Renal pelvis (tissue), 4 donors: Measurements from ENCODE around the gene FIG4. TPM values are rescaled to one million over a fixed set of nuclear protein-coding genes. Genes with fewer than 3 reads are reported as not detected.
"Not testable (repeated sequence)": the region's sequence is repeated elsewhere in the genome, so short reads cannot be mapped to it uniquely, and the experiment has no call there.

Source experiments
- DNase-seq: peaks from one replicate; pipeline ENCODE4 v3.0.0-alpha.2; 2013
- polyA plus RNA-seq, 3 donors: library from polyadenylated mRNA; unstranded; fragments of 120-200 nt; gene quantifications; one replicate each; pipeline ENCODE4 v1.2.1, GENCODE V29; 2013; ENCODE audit not compliant: insufficient read length in 3 of 3

The FIG4 gene
- polyA plus RNA-seq, 3 donors: 22.8 to 27.0 (median 24.0) TPM

DNA sequence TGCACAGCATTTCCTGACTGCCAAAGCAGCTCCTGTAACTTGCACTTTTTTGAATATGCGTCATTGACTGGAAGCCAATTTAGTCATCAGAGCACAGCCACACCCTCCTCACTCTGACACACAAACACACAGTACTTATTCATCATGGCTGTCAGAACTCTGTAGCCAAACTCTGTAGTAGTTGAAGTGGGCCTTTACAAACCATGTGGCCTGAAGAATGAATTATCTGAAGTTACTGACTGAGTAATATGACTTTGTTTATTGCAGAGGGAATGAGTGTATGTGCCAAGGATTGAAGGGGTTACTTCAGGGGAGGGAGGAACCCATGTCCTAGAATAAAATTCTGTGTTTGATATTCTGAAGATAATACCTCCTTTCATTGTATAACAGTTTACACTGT is 102.7 kb downstream of the FIG4 start:
- DNase-seq: peak; percentile 22

DNA sequence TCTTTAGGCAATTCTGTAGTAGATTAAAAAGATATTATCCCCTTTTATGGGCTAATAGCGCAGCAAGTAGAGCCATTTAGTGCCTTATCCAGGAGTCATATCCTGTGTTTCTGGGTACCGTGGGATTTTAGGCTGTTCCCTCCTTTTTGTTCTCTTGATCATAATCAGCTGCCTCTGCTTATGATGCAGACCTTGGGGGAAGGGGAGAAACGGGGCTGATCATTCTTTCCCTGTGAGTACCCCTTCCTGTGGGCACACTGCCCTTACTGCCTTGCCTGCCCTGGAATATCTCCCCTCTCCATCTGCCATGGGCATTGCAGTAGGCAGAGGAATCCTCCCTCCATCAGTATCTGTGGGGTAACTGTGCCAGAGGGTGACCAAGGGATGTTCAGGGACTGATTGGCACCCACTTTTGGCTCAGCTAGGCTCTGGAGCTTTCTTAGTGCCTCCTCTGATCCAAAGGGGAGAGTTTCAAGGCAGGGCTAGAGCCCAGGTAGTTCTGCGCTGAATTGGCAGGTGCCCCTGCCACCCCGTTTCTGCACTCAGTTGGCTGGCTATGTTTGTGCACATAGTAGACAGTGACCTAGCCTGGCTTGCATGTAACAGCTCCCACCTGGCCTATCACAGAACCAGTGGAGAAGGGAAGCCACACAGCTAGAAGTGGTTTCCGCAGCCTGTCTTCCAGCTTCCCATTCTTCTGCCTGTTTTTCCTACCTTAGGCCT is 103.3 kb downstream of the FIG4 start:
- no peak for DNase-seq

DNA sequence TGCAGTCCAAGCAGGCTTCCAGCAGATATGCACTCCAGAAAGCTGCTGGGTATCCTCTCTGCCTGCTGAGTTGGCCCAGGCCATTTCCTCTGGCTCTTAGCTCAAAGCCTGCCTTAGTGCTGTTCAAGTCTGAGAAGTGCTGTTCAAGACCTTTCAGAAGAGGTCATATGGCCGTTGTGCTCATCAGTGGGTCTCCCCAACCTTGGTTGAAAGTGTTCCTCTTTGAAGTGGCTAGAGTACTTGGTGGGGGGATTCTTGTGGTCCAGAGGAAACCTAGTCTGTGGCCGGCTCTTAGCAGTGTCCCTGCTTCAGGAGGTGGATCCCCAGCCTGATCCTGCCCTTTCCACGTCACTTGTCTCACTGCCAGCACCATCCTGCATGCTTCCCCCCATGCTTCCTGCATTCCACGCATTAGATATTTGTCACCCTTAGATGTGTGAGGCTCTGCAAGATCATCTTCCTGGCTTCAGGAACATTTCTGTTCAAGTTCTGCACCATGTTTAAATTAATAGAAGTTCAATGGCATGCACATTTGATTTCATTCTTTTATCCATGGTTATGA is 105.0 kb downstream of the FIG4 start:
- no peak for DNase-seq

DNA sequence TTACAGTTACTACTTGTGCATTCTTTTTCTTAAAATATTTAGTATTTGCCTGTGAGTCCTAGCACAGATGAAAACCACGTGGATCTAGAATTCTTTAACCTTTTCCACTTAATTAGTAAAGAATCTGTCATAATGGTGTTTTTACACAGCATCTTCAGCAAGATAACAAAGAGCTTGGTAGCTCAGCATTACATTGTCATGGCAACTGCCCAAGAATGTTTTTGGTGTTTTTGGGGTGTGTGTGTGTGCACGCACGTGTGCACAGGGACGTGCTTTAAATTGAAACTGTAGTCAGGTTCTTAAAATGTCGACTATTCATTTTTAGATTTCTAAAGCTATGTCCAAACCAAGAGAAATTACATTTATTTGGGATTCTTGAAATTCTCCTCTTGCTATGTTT is 108.0 kb downstream of the FIG4 start:
- DNase-seq: no peak

DNA sequence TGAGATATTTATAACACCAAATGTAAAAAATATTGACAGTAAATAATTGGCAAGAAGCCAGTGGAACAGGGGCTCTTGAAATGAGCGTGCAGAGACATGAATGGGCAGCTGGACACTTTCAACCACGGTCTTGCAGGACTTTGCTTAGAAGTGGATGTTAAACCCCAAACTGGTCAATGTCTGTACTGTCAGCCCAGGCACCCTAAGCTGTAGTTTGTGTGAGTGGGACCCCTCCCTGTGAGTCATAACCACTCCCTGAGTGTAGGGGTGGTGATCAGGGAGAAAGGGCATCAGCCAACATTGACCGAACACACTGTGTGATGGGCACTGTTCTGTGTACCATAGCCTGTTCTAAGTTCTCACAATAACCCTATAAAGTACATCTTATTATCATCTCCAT is 108.6 kb downstream of the FIG4 start:
- DNase-seq: no peak

DNA sequence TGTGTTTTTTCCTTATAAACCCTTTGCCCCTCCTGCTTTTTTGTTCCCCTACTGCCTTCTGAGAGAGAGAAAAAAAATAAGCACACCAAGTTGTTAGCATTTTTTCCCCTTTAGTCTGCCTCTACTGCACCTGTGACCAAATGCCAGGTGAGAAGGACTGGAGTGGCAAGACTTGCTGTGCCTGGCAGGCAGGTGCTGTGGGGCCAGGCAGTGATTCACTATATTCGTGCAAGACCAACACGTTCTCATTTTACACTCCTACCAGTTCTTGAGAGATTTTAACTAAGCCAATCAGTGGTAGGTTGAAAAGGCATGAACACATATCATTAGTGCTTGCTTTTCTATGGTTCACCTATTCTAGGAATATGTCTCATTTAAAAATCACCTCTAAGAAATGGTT is 109.7 kb downstream of the FIG4 start:
- DNase-seq: no peak

DNA sequence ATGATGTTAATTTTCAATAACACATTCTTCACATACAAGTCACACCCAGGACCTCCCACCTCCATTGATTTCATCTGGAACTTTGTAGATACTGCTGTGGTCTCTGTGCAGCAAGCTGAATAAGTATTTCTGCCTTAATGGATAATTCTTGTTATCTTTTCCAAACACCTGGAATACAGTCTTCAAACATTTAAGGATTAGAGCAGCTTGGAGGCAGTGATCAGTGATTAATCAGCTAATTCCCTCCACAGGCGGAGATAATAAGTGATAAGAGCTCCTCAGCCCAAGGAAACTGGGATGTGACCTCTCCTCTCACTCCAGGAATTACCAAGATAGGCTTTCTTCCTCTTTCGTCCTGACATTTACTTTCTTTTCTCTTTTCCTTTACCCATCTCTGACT is 110.7 kb downstream of the FIG4 start:
- DNase-seq: no peak

DNA sequence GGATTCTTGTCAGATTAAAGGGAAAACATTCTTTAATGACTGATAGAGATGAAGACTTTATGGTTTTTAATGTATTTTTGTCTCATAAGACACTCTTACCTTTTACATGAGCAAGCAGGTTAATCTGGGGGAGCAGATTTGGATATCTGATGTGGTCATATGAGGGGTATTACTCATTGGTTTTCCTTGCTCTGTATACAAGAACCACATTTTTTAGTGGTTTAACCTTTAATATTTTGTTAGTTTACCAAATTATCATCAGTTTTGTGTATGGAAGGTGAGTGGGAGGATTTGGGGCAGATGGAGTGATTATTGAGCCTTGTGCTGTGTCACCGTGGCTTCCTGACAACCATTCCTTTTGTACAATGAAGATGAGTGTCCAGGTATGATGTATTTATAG is 112.9 kb downstream of the FIG4 start:
- no peak for DNase-seq

DNA sequence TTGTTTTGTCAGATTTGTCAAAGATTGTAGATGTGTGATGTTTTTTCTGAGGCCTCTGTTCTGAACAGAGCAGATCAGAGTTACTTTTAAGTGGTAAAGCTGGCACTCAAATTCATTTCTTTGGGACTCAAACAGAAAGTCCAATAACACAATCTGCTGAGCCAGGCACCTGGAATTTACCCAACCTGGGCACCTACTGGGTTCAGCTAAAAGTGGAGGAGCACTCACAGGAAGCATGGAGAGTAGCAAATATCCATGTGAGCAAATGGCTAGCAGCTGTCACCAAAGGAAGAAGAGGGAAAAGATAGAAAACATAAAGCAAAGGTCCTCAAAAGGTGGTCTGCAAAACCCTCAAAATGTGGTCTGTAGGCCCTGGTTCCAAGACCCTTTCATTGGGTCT is 116.8 kb downstream of the FIG4 start:
- no peak for DNase-seq

DNA sequence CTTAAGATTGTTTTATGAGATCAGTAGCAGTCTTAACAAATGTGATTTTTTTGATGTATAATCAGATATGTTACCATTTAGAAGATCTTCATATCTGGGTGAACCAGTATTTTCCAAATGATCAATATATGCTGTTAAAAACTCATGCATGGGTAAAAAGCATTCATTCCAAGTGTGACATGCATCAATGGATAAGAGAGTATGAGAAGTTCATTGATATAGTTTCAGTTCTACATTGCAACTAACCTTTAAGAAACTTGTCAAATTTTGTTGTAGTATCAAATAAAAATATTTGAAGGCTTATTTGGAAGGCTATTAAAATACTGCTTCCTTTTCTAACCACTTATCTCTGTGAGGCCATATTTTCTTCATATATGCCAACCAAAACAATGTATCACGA is 117.7 kb downstream of the FIG4 start:
- no peak for DNase-seq

DNA sequence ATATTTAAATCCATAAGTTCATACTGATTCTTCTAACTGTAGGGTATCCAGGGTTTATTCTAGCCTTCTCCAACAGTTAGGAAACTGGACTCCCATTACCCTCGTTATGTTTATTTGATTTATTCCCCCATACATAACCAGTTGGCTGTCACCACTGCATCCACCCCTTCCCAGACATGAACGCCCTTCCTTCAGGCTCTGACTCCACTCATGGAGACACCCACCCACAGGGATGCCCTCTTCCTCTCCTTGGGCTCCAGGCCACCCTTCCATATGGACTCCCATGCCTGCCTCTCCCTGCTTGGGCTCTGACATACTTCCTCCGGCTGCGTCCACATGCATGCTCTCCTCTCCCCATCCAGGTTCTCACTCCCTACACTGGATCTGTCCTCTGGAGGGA is 124.0 kb downstream of the FIG4 start:
- no peak for DNase-seq

DNA sequence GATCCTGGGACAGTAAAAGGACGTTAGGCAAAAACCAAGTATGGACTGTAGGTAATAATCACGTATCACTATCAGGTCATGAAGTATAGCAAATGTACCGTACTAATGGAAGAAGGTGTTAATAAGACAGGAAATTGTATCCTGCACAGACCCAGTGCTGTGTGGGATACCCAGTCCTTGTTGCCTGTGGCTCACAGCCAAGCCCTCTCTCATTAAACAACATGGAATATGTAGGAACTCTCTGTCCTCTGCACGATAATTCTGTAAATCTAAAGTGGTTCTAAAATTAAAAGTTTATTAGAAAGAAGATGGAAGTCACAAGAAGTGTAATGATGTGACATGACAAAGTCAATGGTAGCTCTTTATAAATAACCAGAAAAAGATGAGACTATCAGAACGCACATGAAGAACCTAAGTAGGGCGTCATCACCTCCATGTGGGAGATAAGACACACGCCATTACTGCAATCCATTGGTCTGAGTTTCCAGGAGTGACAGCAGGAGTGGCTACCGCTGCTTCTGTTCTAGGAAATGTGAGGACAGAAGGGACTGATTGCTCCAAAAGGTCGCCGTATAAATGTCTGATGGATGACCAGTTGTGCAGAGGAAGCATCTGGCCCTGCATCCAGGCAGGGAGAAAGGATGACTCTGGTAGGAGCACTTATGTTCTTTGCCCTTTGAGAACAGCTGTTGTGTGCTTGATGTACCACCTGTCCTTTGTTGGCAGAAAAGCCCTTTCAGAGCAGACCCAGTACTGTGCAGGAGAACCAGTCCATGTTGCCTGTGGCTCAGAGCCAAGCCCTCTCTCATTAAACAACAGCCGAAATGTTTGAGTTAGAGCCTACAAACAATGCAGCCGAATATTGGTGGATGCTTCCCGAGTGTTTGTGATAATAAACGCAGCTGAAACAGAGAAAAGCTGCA is 125.6 kb downstream of the FIG4 start:
- DNase-seq: no peak

DNA sequence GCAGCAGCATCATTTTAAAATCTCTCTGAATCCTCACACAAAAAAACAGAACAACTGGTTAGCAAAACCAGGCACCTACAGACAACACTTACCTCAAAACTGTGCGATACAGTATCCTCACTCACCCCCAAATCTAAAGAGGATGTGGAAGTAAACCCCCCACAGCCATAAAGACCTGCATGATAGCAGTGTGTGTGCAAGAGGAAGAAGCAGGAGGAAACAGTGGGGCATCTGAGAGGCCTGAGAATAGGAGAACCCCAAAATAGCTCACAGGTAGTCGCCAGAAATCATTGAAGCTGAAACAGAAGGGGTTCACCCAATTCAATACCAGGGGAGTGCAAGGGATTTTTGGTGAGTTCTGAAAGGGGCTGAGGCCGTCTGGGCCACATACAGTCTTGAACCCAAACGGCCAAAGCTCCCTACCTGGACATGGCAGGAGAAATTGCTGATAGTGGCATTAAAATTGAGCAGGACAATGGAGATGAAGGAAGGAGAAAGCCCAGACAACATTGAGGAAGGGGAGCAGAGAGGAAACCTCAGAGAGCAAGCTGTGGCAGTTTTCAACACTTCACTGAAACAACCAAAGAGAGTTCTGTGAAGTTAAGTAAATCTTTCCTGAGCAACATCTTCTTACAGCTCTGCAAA is 129.7 kb downstream of the FIG4 start:
- no peak for DNase-seq

DNA sequence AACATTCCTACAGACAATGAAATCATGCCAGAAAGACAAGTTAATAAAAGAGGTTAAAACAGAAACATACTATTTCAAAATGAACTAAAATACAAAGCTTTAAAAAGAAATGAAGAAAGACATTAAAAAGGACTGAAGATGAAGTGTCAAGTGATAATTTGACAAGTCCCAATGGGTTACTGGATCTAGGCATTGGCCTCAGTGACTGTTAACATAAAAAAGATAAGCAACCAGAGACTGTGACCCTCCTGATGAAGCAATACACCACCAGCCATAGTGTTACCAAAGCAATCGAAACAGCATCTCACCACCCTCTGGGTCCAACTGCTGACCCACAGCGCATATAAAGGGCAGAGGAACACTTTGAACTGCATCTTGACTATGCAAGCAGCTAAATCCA is 130.3 kb downstream of the FIG4 start:
- DNase-seq: no peak

DNA sequence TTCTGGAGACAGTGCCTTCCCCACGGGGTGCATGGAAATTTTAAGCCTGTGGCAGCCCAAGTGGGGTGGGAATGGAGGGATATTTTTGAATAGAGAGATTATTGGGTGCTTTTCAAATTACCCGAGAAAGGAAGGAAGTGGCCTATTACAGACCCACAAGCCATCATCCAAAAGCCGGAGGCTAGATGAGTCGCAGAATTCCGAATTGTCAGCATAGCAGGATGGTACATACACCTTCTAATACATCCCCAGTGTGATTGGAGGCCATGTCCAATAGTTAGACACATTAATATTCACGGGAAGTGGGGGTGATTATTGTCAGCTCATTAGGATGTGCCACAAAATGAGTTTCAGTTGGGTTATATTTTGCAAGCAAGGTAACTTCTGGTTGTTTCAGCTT is 133.0 kb downstream of the FIG4 start:
- no peak for DNase-seq

DNA sequence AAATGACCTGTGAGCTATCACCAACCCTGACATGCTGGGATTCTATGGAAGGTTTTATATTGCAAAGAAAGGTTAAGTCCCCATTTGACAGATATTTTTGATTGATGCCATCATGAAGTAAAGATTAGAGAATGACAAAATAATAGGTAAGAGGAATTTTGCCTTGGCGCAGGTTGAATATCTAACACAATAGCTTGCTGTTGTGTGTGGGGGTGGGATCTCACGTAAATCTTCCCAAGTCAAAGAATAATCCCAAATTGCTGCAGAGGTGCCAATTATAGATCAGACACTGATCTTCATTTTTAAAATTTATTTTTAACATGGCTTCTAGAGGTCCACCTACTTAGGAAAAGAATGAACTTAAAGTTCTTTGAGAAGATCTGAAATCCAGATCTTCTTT is 135.5 kb downstream of the FIG4 start:
- DNase-seq: no peak

DNA sequence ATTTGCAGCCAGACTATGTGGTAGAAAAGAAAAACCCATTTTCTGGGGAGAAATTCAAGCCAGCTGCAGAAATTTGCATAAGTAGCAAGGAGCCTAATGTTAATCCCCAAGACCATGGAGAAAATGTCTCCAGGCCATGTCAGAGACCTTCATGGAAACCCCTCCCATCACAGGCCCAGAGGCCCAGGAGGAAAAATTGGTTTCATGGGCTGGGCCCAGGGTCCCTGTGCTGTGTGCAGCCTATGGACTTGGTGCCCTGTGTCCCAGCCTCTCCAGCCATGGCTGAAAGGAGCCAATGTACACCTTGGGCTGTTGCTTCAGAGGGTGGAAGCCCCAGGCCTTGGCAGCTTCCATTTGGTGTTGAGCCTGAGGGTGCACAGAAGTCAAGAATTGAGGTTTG is 140.3 kb downstream of the FIG4 start:
- not testable (repeated sequence) for DNase-seq

DNA sequence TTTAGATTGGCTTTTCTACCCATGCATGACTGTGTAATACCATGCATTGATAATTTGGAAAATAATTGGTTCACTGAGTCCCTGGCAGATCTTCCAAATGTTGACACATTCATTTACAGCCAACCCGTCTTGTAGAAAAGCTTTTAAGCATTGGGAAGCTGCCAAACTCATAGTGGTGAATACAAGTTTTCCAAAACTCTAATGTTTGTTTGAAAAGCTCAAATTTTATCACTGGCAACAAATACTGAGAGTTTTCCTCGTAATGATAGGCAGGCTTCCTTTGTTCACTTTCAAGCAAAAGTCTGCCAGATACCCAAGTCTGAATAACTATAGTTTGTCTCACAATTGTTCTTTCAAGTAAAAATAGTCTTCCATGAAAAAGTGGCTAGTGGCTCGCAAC is 143.0 kb downstream of the FIG4 start:
- DNase-seq: no peak

DNA sequence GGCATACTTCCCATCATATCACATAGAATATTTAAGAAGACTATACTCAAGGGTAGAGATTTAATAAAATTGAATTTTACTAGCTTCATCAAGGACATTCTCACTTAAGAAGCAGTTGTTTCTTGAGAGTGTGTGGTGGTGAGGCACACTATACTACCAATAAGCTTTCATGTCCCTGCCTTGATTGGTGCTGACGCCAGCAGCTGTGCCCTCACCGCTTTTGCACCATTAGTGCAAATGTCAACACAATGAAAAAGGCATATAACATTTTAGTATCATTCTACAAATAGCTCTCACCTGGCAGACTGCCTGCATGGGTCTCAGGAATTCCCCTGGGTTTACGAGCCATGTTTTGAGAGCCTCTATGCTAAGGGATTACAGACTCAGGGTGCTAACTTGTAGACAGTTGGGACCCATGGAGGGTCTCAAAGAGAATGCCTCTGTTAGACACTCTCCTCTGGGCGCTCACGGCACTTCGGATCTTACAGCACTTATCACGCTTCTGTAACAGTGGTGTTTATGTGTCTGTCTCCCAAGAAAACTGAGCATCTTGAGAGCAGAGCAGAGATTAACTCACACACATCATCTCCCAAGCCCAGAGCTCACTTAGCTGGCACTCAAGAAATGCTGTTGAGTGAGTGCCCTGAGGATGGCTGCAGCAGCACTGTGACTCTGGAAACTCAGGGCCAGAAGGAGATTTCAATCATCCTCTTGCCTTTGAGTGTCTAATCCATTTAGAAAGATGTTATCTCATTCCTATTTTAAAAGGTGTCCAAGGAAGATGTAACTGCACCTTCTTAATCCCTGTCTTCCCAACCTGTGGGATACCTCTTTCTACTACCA is 143.7 kb downstream of the FIG4 start:
- DNase-seq: no peak

DNA sequence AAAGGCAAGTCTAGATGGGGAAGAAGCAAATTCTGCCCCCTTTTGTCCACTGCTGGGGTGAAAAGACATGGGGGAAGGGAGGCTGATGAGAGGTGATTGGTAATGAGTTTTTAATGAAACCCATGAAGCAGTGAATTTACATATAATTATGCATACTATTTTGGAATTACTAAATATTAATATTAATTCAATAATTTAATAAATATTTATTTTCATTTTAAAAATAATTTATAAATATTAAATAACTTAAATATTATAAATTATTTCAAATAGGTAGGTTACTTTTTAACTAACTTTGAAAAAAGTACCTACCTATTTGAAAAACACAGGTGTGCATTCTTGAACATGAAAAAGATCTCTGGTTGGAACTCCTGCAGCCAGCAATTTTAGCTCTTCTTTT is 148.9 kb downstream of the FIG4 start:
- no peak for DNase-seq

DNA sequence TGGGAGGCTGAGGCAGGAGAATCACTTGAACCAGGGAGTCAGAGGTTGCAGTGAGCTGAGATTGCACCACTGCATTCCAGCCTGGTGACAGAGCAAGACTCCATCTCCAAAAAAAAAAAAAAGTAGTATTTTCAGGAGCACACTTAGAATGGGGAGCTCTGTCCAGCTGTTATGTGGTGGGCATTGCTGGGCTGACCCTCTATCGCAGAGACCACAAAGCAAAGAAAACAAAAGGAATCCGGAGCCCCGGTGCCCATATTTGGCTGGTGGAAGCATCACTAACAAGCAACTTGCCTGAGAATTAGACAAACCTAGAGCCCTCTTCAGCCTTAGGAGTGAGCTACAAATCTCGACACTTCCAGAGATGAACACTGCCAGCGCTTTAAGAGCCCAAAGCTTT is 149.7 kb downstream of the FIG4 start:
- no peak for DNase-seq

DNA sequence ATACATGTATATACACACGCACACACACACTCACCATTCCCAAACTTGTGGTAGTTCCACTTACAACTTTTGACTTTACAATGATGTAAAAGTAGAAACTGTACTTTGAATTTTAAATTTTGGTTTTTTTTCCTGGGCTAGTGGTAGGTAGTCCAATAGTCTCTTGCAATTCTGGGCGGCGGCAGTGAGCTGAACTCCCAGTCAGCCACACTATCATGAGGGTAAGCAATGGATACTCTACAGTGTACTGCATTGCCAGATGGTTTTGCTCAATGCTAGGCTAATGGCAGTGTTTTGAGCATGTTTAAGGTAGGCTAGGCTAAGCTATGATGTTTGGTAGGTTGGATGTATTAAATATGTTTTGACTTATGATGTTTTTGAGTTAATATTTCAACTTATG is 150.8 kb downstream of the FIG4 start:
- DNase-seq: no peak
